ENCODE results near the gene FHDC1. TPM values are rescaled to one million over a fixed set of nuclear protein-coding genes. Genes with fewer than 3 reads are reported as not detected.

FHDC1 gene
- total RNA-seq, 1 experiment from 2014 or later = 2.0 TPM

- no peak for TF ChIP-seq CTCF (IDR thresholded peaks at IDR 0.05; ENCODE audit: unreplicated experiment)
- H3K27me3 Mint-ChIP-seq (ENCODE audit: insufficient read depth, unreplicated experiment) = no peaks in the 10 kb centered on the region
- no TSS peak for BruUV-seq (replicated peaks)
- peak overlapping the region; percentile 50 for H3K27ac Mint-ChIP-seq (ENCODE audit: low read depth, unreplicated experiment)
- CTCF ChIA-PET = interaction anchor here (0.7 to 1.2 kb wide), 5 partner anchors 17 to 173 kb away, joined by 3 to 5 read pairs (median 3); no protein-coding TSS in a partner anchor
- POLR2A ChIA-PET = interaction anchor here (1.8 kb wide), 1 partner anchor 20 kb away, joined by 3 read pairs; no protein-coding TSS in a partner anchor
- no peak overlapping the region for H3K4me3 Mint-ChIP-seq (ENCODE audit: unreplicated experiment)
- no peaks in the 10 kb centered on the region for H3K4me1 Mint-ChIP-seq (ENCODE audit: insufficient read depth, unreplicated experiment)
- H3K36me3 Mint-ChIP-seq (ENCODE audit: insufficient read depth, unreplicated experiment) = peaks cover 7% of the 10 kb centered on the region
- H3K9me3 Mint-ChIP-seq (ENCODE audit: unreplicated experiment) = no peaks in the 10 kb centered on the region
- no peak for DNase-seq (ENCODE audit: unreplicated experiment)
- intact Hi-C loops (cut with micrococcal nuclease) = no loop called here
Observed at GRCh38 chr4:152954741-152955140, 18.6 kb downstream of the FHDC1 start.

GRCh38 chr4:152956147-152956546, 20.0 kb downstream of the FHDC1 start:
- no TSS peak for BruUV-seq (replicated peaks)
- Mint-ChIP-seq H3K27ac (ENCODE audit: low read depth, unreplicated experiment) (no peak overlapping the region), H3K36me3 (ENCODE audit: insufficient read depth, unreplicated experiment) (peaks cover 7% of the 10 kb centered on the region), H3K9me3 (ENCODE audit: unreplicated experiment) (no peaks in the 10 kb centered on the region), H3K27me3 (ENCODE audit: insufficient read depth, unreplicated experiment) (no peaks in the 10 kb centered on the region), H3K4me3 (ENCODE audit: unreplicated experiment) (no peak overlapping the region), H3K4me1 (ENCODE audit: insufficient read depth, unreplicated experiment) (no peaks in the 10 kb centered on the region)
- ChIA-PET POLR2A (interaction anchor here (0.6 to 1.8 kb wide), 3 partner anchors 13 to 30 kb away, joined by 3 read pairs; no protein-coding TSS in a partner anchor), CTCF (no interaction called here)
- no peak for TF ChIP-seq CTCF (IDR thresholded peaks at IDR 0.05; ENCODE audit: unreplicated experiment)
- no peak for DNase-seq (ENCODE audit: unreplicated experiment)
- intact Hi-C loops (cut with micrococcal nuclease) = no loop called here

- Mint-ChIP-seq H3K9me3 (ENCODE audit: unreplicated experiment) (no peaks in the 10 kb centered on the region), H3K36me3 (ENCODE audit: insufficient read depth, unreplicated experiment) (peaks cover 7% of the 10 kb centered on the region), H3K4me3 (ENCODE audit: unreplicated experiment) (no peak overlapping the region), H3K27ac (ENCODE audit: low read depth, unreplicated experiment) (no peak overlapping the region), H3K4me1 (ENCODE audit: insufficient read depth, unreplicated experiment) (no peaks in the 10 kb centered on the region), H3K27me3 (ENCODE audit: insufficient read depth, unreplicated experiment) (no peaks in the 10 kb centered on the region)
- no peak for DNase-seq (ENCODE audit: unreplicated experiment)
- intact Hi-C loops (cut with micrococcal nuclease) = no loop called here
- POLR2A ChIA-PET = interaction anchor here (0.6 to 0.7 kb wide), 2 partner anchors 14 to 31 kb away, joined by 3 read pairs; no protein-coding TSS in a partner anchor
- no TSS peak for BruUV-seq (replicated peaks)
- CTCF ChIA-PET = no interaction called here
- TF ChIP-seq CTCF (IDR thresholded peaks at IDR 0.05; ENCODE audit: unreplicated experiment) = no peak
Observed at GRCh38 chr4:152956650-152957436, 20.7 kb downstream of the FHDC1 start.

GRCh38 chr4:152957437-152958171, 21.5 kb downstream of the FHDC1 start:
- ChIA-PET CTCF (no interaction called here), POLR2A (interaction anchor here (0.7 kb wide), 1 partner anchor 15 kb away, joined by 3 read pairs; no protein-coding TSS in a partner anchor)
- Mint-ChIP-seq H3K27me3 (ENCODE audit: insufficient read depth, unreplicated experiment) (no peaks in the 10 kb centered on the region), H3K4me3 (ENCODE audit: unreplicated experiment) (no peak overlapping the region), H3K27ac (ENCODE audit: low read depth, unreplicated experiment) (no peak overlapping the region), H3K4me1 (ENCODE audit: insufficient read depth, unreplicated experiment) (no peaks in the 10 kb centered on the region), H3K9me3 (ENCODE audit: unreplicated experiment) (no peaks in the 10 kb centered on the region), H3K36me3 (ENCODE audit: insufficient read depth, unreplicated experiment) (peaks cover 10% of the 10 kb centered on the region)
- DNase-seq (ENCODE audit: unreplicated experiment) = no peak
- TF ChIP-seq CTCF (IDR thresholded peaks at IDR 0.05; ENCODE audit: unreplicated experiment) = no peak
- BruUV-seq (replicated peaks) = no TSS peak
- intact Hi-C loops (cut with micrococcal nuclease) = no loop called here
